HG03571 (cell line): ENCODE results near the gene EBI3.
"Not testable (repeated sequence)": the region's sequence is repeated elsewhere in the genome, so short reads cannot be mapped to it uniquely, and the experiment has no call there.

Experiments used
- ATAC-seq: cut with Tn5 transposase; IDR thresholded peaks from one replicate; pipeline ENCODE4 v1.9.1; 2021; ENCODE audit not compliant: unreplicated experiment

EBI3 gene

DNA sequence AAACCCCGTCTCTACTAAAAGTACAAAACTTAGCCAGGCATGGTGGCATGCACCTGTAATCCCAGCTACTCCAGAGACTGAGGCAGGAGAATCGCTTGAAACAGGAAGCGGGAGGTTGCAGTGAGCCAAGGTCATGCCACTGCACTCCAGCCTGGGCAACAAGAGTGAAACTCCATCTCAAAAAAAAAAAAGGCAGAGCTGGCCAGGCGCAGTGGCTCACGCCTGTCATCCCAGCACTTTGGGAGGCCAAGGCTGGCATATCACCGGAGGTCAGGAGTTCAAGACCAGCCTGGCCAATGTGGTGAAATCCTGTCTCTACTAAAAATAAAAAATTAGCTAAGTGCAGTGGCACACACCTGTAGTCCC is 45.0 kb downstream of the EBI3 start:
- ATAC-seq, result not testable (repeated sequence)

DNA sequence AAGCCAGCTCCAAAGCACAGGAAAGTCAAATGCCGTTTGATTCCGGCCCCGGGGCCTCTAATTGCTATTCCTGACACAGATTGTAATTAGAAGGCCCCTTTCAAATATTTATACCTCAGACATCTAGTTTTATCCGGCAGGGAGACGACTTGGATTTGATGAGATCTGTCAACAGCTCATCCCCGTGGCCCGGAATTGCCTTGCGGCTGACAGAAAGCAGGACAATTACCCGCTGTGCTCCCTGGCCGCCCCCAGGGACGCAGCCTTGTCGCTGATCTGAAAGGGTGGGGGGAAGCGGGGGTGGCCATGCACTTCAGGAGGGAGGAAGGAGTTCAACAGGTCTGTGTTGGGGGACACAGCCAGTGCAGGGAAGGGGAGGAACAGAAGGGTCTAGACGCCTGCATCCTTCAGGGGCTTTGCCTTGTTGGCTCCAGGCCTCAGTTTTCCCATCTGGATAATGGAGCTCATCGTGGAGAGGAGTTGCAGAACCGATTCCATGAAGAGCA is 47.9 kb downstream of the EBI3 start:
- ATAC-seq, result no peak

DNA sequence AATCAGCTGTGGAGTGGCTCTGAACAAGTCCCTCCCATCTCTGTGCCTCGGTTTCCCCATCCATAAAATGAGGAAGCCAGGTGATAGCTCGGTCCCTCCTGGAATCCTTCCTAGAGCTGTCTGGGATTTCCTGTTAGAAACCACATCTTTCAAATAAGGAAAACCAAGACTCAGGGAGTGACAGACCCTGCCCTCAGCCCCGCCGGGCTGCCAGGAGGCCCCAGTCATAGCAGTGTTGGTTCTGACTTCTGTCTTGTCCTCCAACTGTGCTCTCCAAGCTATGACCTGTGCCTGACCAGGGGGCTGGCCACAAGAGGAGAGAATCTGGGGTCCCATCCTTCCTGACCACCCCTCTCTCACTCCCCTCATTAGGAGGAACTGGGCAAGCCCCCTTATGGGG is 48.7 kb downstream of the EBI3 start:
- ATAC-seq, result no peak

DNA sequence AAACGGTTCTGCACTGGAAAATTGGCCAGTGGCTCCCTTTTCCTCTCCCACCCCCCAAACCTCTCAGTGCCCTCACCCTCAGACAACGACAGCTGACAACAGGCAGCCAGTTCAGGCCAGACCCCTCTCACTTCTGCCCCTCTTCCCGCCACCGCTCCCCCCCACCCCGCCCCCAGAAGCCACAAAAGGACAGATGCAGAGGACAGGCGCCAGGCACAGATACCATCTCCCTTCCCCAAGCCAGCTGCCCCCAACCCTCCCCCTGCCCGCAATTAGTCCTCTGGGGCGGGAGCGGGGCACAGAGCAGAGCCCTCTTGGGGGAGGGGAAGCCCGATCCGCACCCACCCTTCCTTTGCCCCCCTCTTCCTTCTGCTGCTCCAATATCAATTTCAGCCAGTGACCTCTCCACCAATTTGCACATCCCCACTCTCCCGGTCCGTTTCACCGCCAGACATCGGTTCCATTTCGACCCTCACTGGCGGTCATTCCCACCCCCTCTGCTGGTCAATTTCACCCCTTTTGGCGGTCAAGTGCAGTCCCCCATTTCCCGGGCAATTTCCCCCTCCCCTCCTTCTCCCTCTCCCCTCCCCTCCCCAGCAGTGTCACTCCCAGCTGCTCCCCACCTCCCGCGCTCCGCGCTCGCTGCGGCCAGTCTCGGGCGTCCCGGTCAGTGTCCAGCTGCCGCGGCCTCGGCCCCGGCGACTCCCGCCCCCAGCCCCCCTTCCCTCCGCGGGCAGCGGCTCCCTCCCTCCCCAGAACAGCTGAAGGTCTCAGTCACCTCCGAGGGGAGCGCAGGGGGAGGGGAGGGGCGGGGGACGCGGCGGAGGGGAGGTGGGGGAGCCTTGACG is 49.3 kb downstream of the EBI3 start, which contains the start of gene SHD:
SHD (plus strand) TSS at position 848 of the 848 bp plus-strand sequence. CDS start 798 bp downstream, outside the sequence.
- no peak for ATAC-seq

DNA sequence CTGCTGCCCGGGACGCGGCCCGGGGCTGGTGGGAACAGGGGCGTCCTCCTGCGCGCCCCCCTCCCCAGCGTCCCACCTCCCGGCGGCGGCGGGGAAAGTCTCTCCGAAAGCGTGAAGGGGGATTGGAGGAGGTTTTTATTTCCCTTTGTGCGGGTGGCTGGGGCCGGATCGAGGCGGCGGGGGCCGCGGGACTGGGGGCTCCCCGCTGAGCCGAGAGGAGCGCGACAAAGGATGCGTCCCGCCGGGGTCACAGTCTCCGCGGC is 49.9 kb downstream of the EBI3 start:
- ATAC-seq, result no peak

DNA sequence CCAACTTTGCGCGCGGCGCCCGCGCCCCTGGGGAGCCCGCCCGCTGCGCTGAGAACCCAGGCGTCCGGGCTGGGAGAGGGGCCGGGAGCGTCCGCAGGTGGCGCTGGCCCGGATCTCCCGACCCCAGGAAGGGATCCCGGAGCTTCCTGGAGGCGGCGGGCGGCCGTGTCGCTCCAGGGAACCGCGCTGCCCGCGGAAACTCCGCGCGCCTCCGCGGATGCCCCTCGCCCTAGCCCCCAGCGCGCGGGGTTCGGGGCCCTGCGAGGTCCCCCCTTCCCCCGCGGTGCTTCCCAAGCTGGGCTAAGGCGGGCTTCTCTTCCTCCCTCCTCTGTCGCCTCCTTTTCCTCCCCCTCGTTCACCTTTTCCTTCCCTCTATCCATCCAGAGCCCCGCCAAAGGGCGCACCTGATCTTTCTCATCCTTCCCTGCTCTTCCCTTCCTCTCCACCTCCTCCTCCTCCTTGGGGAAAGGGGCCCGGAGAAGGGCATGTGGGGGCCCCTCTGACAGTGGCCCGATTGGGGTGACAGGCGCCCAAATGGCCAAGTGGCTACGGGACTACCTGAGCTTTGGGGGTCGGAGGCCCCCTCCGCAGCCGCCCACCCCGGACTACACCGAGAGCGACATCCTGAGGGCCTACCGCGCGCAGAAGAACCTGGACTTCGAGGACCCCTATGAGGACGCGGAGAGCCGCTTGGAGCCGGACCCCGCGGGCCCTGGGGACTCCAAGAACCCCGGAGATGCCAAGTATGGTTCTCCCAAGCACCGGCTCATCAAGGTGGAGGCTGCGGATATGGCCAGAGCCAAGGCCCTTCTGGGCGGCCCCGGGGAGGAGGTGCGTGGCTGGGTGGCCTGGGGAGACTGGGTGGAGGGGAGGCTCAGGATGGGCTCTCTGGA is 50.5 kb downstream of the EBI3 start:
- ATAC-seq, result no peak

DNA sequence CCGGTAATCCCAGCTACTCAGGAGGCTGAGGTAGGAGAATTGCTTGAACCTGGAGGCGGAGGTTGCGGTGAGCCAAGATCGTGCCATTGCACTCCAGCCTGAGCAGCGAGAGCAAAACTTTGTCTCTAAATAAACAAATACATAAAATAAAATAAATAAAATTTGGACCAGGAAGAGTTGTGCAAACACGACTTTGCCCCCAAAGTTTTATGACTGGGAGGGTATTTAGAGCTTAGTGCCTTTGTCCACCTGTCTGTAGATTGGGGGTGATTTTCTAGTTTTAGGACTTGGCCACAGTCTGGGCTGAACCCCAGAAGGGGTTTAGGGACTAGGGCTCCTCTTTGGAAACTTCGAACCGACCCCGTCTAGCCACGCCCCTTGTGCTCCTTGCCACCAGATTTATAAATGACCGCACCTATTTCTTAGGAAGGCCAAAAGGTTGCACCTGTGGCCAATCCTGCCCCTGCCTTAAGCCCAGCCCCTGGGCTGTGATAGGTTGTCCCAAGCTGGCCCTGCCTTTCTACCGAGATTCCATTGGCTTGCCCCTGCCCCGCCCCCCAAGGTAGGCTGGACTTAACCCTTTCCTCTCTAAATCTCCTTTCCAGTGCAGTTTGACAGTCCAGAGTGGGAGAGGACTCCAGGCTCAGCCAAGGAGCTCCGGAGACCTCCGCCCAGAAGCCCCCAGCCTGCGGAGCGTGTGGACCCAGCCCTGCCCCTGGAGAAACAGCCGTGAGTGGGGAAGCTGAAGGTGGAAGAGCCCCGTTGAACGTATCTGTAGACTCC is 55.0 kb downstream of the EBI3 start:
- no peak for ATAC-seq

DNA sequence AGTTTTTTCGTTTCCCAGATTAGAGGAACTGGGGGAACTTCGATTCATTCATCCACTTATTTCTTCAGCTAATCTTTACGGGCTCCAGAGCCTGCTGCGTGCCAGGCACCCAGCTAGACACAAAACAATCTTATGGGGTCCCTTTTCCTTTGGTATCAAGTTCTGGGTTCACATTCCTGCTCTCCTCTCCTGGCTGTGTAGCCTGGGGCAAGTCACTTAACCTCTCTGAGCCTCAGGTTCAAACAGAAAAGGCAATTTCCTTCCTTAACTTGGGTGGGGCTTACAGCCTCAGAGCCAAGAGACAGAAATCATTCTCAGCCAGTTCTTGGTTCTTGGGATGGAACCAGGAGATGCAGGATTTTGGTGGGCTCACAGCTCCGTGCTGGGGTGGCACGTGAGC is 55.7 kb downstream of the EBI3 start:
- ATAC-seq, result no peak

DNA sequence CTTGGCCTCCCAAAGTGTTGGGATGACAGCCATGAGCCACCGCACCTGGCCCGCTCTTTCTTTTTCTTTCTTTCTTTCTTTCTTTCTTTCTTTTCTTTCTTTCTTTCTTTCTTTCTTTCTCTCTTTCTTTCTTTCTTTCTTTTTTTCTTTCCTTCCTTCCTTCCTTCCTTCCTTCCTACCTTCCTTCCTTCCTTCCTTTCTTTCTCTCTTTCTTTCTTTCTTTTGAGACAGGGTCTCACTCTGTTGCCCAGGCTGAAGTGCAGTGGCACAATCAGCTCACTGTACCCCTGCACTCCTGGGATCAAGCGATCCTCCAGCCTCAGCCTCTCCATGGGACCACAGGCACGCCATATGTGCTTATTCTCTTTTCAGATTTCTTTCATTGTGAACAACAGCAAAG is 56.8 kb downstream of the EBI3 start:
- ATAC-seq, result not testable (repeated sequence)
